Uterus (tissue), 4 donors: ENCODE results near the gene FOXE3. TPM values are rescaled to one million over a fixed set of nuclear protein-coding genes. Genes with fewer than 3 reads are reported as not detected.

Experiments used
- total RNA-seq, 4 donors: library from RNA; depleted of rRNA in 3 of 4; stranded (reverse); fragments of >200 nt in 3 of 4; gene quantifications; one replicate each; pipeline versions ENCODE4 v1.1.0 to v1.2.4, GENCODE V29; 2014 to 2023
- donor health status: DM: yes; HTN: yes; CAD: no.

FOXE3 gene
- total RNA-seq, 4 donors from 2014 or later: 0.27 TPM; not detected in 3

Other genes with a start within 250 kb of the FOXE3 start
- under 1 TPM in 1 of 4 donors, not detected in 3; 0.48 TPM for gene PDZK1IP1, start 226.2 kb upstream of the FOXE3 start, total RNA-seq
- 10 to 100 TPM in 3 of 4 donors, 1 to 10 TPM in 1; 4.8 to 20.7 (median 13.0) TPM for gene TAL1, start 184.1 kb upstream of the FOXE3 start, total RNA-seq
- gene STIL, start 102.1 kb upstream of the FOXE3 start, total RNA-seq: 10 to 100 TPM in 1 of 4 donors, 1 to 10 TPM in 2, under 1 TPM in 1; under 0.01 to 13.0 (median 1.9) TPM
- gene CMPK1, start 82.5 kb upstream of the FOXE3 start, total RNA-seq: 100 to 1,000 TPM in 1 of 4 donors, 10 to 100 TPM in 3; 21.5 to 111 (median 63.6) TPM
- gene FOXD2, start 21.8 kb downstream of the FOXE3 start, total RNA-seq: under 1 TPM in 2 of 4 donors, not detected in 2; 0.62 to 0.67 TPM